SIG-M5 treated with dmso at 0.1 percent for 504 hours (cell line): Measurements from ENCODE around the gene PARN.
"Not testable (repeated sequence)": the region's sequence is repeated elsewhere in the genome, so short reads cannot be mapped to it uniquely, and the experiment has no call there.

Source experiments
- DNase-seq: peaks from one replicate; lab custom pipeline; 2025; ENCODE audit not compliant: unreplicated experiment; lab: John Stamatoyannopoulos, UW

PARN gene

GRCh38 chr16:14445937-14446715 lies 183.9 kb downstream of the PARN start:
- no peak for DNase-seq

DNA sequence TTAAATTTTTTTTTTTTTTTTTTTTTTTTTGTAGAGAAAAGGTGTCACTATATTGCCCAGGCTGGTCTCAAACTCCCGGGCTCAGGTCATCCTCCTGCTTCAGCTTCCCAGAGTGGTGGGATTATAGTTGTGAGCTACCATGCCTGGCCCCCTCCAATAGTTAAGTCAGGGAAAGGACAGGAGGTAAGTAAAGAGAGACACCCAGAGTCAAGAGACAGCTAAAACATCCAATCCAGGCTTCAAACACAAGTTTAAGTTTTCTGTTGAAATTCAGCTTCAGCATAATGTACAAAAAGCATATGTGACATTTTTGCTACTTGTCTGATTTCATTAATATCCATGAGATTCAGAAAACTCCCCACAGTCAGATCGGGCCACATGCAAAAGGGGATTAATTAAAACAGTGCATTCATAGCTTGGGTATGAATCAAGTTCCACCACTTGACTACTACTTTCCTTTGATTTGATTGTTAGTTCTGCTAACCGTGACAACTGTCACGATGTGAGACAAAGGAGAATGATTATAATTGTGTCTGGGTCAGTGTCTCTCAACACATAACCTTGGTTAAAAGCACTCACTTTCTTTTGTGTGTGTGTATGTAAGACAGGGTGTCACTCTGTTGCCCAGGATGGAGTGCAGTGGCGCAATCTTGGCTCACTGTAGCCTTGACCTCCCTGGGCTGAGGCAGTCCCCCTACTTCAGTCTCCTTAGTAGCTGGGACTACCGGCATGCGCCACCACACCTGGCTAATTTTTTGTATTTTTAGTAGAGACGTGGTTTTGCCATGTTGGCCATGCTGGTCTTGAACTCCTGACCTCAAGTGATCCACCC lies 184.9 kb downstream of the PARN start:
- no peak for DNase-seq

DNA sequence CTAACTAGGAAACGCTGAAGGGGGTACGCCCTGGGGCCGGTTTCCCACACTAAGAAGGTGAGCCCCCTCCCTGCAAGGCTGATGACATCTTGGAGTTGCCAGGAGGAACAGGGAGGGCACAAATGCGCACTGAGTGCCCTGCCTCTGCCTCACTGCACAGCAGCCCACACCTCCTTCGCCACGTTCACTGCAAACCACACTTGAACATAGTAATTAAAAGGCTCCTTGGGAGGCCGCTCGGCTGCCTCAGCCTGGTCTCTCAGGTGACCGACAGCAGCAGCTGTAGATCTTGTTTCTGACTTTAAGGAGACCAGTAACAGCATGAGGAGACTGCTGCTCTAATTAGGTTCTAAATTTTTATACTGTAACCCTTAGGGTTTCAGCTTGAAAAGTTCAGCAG lies 188.5 kb downstream of the PARN start:
- DNase-seq, result not testable (repeated sequence)

- no peak for DNase-seq
Measured at GRCh38 chr16:14438256-14438655, 191.8 kb downstream of the PARN start.

DNA sequence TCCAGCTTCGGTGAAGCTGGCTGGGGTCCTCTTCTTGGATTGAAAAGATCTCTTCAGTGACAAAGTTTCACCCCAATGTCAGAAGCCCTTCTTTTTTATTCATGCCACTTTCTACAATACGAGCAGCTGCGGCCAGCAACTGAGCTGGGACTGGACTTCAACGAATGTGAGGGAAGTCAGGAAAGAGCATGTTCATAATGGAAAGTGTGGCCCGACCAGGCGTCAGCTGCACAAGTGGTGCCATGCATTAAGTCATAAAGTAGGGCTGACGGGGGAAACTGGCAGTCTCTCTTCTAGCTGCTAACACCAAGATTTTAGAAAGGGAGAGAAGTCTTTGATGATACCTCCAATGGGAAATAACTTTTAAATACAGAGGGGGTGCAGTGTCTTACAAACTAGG lies 192.6 kb downstream of the PARN start:
- DNase-seq, result no peak

DNA sequence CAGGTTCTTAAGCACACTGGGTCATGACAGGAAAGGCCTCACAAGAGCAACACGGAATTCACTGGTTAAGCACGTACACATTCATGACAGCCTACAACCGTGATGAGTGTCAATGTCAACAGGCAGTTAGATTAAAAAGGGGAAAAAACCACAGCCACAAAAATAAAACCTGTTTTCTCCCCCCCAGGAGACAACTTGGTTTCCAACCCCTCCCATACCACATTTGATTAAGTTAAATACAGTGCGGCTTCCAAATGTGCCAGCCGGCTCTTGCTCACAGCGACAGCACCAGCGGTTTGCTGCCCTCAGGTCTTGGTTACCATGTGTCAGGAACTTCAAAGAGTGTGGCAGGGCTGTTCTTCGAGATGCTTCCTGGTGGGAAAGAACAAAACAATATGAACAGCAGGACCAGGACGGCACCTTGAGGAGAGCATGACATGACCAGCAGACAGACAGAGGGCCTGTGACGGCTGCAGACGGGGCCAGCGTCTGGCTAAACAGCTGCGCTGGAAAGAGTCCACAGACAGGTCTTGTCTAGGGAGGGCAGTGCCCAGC lies 193.6 kb downstream of the PARN start:
- DNase-seq, result no peak

DNA sequence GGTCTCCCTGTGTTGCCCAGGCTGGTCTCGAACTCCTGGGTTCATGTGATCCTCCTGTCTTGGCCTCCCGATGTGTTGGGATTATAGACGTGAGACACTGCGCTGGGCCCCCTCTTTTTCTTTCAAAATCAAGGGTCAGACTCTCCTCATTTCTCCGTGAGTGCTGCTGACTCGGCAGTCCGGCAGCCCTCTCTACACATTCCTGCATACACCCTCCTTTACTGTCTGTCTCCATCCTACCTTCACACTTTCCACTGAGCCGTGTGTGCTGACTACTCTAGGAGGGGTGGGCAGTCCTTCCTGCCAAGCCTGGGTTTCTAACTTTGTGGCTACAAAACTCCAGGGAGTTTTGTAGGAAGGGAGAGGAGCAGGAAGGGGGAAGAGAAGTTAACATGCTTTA lies 195.2 kb downstream of the PARN start:
- no peak for DNase-seq

- DNase-seq, result not testable (repeated sequence)
Measured at GRCh38 chr16:14428971-14429637, 201.0 kb downstream of the PARN start.

DNA sequence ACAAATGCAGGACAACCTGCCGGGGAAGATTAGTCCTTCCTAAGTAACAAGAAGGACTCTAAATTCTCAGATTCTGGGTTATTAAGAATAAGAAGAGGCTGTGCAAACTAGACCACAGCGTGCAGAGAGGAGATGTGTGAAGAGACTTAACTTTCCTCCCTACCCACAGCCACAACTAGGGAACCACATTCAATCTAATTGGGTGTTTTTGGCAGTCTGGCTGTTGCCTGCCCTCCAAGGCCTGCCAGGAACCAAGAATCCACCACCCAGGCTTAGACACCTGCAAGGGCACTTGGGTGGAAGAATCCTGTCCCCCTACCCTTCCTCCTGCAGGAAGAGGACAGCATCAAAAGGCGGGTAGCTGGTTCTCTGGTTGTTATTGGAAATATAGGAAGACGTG lies 202.0 kb downstream of the PARN start:
- no peak for DNase-seq

DNA sequence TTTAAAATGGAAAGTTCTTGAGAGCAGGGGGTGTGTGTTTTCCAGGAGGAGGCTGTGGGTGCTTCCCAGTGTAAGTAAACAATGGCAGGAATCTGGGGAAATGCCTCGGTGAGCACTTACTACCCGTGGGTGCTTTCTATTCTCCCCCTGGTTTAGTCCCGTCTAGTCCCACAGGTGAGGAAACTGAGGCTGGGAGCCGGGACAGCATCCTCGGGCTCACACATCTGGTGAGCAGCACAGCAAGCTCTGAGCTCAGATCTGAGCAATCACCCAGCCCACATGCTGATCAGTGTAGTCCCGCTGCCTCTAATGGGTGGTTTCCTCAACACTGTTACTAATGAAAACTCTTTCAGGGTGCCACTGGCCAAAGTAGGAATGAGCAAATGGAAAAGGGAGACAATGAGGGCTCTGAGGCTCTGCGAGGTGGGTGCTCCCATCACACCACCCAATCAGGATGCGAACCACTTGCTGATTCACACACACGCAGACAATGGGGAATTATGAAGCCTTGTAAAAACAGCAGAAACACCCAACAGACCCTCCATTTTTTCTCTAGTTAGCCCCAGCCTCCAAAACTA lies 202.6 kb downstream of the PARN start:
- DNase-seq, result no peak

DNA sequence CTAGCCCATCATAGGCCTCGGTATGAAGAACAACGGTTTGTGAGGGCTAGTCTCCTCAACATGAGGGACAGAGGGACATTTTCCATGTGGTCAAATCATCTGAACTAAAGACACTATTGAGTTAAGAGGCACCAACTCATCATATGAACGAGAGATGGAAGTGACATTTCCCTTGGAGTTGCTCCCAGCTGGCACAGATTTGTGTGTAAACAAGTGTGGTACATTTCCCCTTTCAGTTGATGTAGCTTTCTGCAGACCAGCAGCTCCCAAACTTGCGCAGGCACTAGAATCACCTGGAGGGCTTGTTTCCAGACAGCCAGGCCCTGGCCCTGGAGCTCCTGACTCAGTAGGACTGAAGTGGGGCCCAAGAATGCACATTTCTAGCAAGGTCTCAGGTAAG lies 205.5 kb downstream of the PARN start:
- no peak for DNase-seq

DNA sequence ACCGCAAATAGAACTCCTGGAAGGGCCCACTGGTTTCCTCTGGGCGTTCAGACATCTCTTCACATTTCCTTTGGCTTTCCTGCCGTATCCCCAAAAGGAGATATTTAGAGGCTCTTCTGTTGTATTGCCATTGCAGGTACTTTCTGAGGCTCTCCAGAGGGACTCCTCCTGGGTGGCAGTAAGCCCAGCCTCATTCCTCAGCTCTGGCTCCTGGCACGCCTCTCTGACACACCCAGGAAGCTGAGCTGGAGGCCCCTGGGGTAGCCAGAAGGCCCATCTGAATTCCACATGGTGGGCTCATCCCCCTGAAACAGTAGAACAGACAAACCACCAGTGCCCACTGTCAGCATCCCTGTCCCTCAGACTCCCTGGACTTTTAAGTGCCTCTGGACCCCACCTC lies 206.7 kb downstream of the PARN start:
- DNase-seq, result no peak

DNA sequence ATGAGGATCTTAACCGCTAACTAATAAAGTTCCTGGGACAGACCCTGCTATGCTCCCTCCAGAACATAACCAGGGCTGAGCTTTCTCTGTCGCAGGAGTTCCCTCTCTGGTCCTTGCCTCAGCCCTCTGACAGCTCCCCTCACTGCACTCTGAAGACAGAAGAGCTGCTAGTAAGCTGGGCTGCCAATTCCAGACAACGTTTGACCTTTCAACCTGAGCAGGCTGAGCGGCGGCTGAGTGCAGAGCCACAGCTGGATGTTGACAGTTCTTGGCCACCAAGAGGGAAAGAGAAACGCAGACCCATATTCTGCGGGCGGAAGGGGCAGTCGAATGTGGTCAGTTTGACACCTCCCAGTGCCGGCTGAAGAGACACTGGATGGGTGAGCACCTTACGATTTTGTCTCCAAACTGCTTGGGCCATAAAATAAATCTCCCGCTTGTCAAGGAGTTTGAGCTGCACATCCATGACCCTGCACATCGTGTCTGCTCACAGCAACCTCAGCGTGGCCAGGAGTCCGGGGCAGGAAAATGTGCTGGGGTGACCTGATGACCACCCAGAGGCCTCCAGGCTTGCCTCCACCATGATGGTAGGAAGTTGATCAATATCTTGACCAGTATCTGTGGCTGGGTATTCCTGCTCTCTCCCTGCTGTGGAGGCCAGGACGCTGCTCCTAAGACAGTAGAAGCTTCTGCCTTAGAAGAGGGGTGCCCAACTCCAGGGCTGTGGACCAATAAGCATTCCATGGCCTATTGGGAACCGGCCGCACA lies 209.2 kb downstream of the PARN start:
- no peak for DNase-seq

DNA sequence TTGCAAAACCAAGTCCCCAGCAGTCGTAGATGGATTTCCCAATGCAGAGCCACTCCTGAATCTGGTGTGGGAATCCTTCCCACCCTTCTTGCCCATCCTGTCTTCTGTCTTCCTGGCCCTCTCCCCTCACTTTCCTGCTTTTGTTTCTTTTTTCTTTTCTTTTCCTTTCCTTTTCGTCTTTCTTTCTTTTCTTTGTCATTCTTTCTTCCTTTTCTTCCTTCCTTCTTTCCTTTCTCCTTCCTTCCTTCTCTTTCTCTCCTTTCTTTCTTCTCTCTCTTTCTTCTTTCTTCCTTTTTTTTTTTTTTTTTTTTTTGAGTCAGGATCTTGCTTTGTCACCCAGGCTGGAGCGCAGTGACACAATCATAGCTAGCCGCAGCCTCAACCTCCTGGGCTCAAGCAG lies 209.8 kb downstream of the PARN start:
- DNase-seq, result not testable (repeated sequence)

DNA sequence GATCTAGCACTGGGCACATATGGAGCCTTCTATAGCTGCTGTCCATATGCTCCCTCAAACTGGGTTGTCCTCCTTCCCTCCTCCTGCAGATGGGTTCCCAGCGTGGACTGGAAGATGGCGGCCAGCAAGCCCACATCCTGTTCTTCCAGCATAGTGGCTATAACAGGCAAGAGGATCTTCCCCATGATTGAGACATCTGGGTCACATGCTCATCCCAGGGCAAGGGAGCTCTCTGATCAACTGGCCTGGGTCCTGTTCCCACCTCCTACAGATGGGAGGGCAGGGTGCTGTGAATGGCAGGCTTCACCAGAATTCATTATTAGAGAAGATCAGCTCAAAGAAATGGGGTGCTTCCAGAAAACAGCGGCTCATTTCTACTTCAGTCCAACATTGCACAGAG lies 210.2 kb downstream of the PARN start:
- DNase-seq, result no peak

DNA sequence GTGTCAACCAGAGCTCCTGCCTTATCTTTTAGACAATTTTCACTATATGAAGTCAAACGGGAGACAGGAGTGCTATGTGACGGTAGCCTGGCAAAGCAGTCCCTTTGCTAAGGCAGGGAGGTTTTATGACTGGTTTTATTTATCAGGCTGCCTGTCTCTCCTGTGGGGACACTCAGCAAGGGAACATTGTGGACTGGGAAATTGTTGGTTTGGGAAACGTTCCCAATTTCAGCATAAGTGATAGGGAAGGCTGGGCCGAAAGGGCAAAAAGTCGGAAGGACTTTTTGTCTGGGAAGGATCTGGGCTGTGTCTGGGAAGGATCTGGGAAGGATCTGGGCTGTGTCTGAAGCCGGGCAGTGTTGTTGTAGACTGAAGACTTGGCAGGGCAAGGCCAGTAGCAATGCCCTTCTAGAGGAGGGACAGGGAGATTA lies 211.2 kb downstream of the PARN start:
- no peak for DNase-seq

GRCh38 chr16:14416184-14416583 lies 213.9 kb downstream of the PARN start:
- DNase-seq, result no peak

DNA sequence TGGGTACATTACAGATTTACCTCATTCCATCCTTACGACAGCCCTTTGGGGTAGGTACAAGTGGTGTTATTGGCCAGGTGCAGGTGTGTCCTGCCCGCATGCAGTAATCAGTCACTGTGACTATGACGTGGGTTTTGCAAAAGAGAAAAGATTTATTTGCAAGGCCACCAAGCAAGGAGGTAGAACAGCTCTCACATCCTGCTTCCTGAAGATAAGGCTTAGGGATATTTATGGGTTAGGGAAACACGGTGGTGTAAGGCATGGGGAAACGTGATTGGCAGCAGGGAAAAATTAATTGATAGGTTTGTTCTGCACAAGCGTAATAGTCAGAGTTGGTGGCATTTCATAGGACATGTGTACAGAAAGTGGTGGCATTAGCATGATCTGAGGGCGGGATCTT lies 214.8 kb downstream of the PARN start:
- no peak for DNase-seq

DNA sequence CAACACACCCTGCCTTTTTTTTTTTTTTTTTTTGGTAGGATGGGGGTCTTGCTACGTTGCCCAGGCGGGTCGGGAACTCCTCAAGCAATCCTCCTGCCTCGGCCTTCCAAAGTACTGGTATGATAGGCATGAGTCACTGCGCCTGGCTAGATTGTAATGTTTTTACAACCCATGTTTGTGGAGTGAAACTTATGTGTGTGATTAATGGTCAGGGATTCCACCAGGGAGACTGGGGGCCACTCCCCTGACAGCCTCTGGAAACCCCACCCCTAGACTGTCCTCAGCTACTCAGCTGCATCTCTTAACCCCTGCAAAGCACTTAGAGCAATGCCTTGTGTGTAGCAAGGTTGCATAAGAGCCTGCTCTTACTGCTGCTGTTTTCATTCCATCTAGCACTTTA lies 220.5 kb downstream of the PARN start:
- no peak for DNase-seq

GRCh38 chr16:14407786-14408399 lies 222.2 kb downstream of the PARN start:
- no peak for DNase-seq
